Breast epithelium (tissue), 4 donors: ENCODE data around the gene GGN. TPM values are rescaled to one million over a fixed set of nuclear protein-coding genes. Genes with fewer than 3 reads are reported as not detected.

ENCODE experiments used
- DNase-seq, 2 donors: peaks; one replicate each; pipeline ENCODE4 v3.0.0-alpha.2; 2019; ENCODE audit warnings: low spot score in 2 of 2
- H3K27ac ChIP-seq, 2 donors: fragments of 200-600 bp; sonication (generic) in 1 of 2; one replicate each; pipeline ENCODE4 v1.5.1; 2016 to 2019; ENCODE audit warnings: mild to moderate bottlenecking in 1 of 2
- H3K27me3 ChIP-seq, 2 donors: fragments of 200-600 bp; sonication (generic) in 1 of 2; one replicate each; pipeline versions ENCODE4 v1.5.1 to v1.6.0; 2017 to 2019; ENCODE audit warnings: control low read depth in 1 of 2, mild to moderate bottlenecking in 1 of 2
- H3K36me3 ChIP-seq: fragments of 200-600 bp; one replicate; pipeline ENCODE4 v1.5.1; 2019
- H3K4me1 ChIP-seq, 2 donors: fragments of 200-600 bp; sonication (generic); one replicate each; pipeline ENCODE4 v1.5.1; 2016 to 2019; ENCODE audit warnings: control low read depth in 1 of 2
- H3K4me3 ChIP-seq, 3 donors: fragments of 200-600 bp; sonication (generic); 1 replicate in 2 of 3; 2 replicates in 1 of 3; pipeline ENCODE4 v1.5.1; 2016 to 2019; ENCODE audit warnings: mild to moderate bottlenecking in 3 of 3, moderate library complexity in 2 of 3
- H3K9me3 ChIP-seq, 2 donors: fragments of 200-600 bp; sonication (generic) in 1 of 2; one replicate each; pipeline ENCODE4 v1.5.1; 2016 to 2019; ENCODE audit warnings: control low read depth in 1 of 2
- CTCF ChIP-seq, 3 donors: fragments of 450-650 bp; IDR thresholded peaks; one replicate each; pipeline ENCODE4 v1.5.1; 2016 to 2017; ENCODE audit warnings: antibody characterized with exemption in 3 of 3, mild to moderate bottlenecking in 3 of 3, moderate library complexity in 3 of 3
- POLR2A ChIP-seq: fragments of 450-650 bp; IDR thresholded peaks from one replicate; pipeline ENCODE4 v1.6.1; 2016; ENCODE audit warnings: antibody characterized with exemption, mild to moderate bottlenecking, moderate library complexity
- POLR2AphosphoS5 ChIP-seq, 3 donors: sonication (generic); formaldehyde crosslinking; IDR thresholded peaks; one replicate each; pipeline ENCODE4 v1.6.1; 2017; ENCODE audit warnings: antibody characterized with exemption in 3 of 3
- intact Hi-C: fragments of 100-400 bp; cut with DNase I; formaldehyde crosslinking; loops from one replicate; pipeline ENCODE4 v1.15.1; 2023; ENCODE audit warnings: low total_unique reads
- total RNA-seq, 3 donors: library from RNA; depleted of rRNA; stranded (reverse); fragments of >200 nt; gene quantifications; one replicate each; pipeline ENCODE4 v1.1.0, GENCODE V29; 2016

Gene GGN
- total RNA-seq, 3 donors from 2014 or later, result 0.16 to 0.44 (median 0.33) TPM

GRCh38 chr19:38383743-38384142 is 4.1 kb downstream of the GGN start:
- Histone ChIP-seq H3K36me3 (peaks cover 4% of the 10 kb centered on the region), H3K27me3 (no peaks in the 10 kb centered on the region)
- TF ChIP-seq POLR2A, result no peak
- no peak for TF ChIP-seq POLR2AphosphoS5 (IDR thresholded peaks at IDR 0.05)
- no peak for TF ChIP-seq CTCF (IDR thresholded peaks at IDR 0.05)

GRCh38 chr19:38383184-38383583 is 4.7 kb downstream of the GGN start:
- Histone ChIP-seq H3K36me3 (peaks cover 4% of the 10 kb centered on the region), H3K27ac (no peak overlapping the region), H3K27me3 (no peaks in the 10 kb centered on the region), H3K9me3 (no peaks in the 10 kb centered on the region), H3K4me1 (peaks cover 0 to 6% of the 10 kb centered on the region in 2 donors), H3K4me3 (no peak overlapping the region)
- no peak for TF ChIP-seq POLR2AphosphoS5 (IDR thresholded peaks at IDR 0.05)
- TF ChIP-seq POLR2A, result no peak
- no peak for TF ChIP-seq CTCF (IDR thresholded peaks at IDR 0.05)
- intact Hi-C loops, result no loop called here
- DNase-seq, result no peak

More at GRCh38 chr19:38383743-38384142, 4.1 kb downstream of the GGN start:
- DNase-seq, result no peak
- H3K27ac ChIP-seq, result no peak overlapping the region
- no peaks in the 10 kb centered on the region for H3K9me3 ChIP-seq
- H3K4me1 ChIP-seq, result peaks cover 0 to 6% of the 10 kb centered on the region in 2 donors
- no peak overlapping the region for H3K4me3 ChIP-seq
- intact Hi-C loops, result no loop called here

GRCh38 chr19:38381138-38381537 is 6.7 kb downstream of the GGN start:
- H3K27me3 ChIP-seq, result no peaks in the 10 kb centered on the region
- peaks cover 4% of the 10 kb centered on the region for H3K36me3 ChIP-seq
- no peak for DNase-seq
- no peak overlapping the region for H3K4me3 ChIP-seq
- H3K27ac ChIP-seq, result no peak overlapping the region
- intact Hi-C loops, result no loop called here
- H3K9me3 ChIP-seq, result no peaks in the 10 kb centered on the region
- TF ChIP-seq POLR2AphosphoS5 (IDR thresholded peaks at IDR 0.05) (no peak), CTCF (IDR thresholded peaks at IDR 0.05) (no peak)
- H3K4me1 ChIP-seq, result peaks cover 1 to 3% of the 10 kb centered on the region in 2 donors

- peaks cover 4% of the 10 kb centered on the region for H3K36me3 ChIP-seq
- TF ChIP-seq POLR2A, result no peak
- TF ChIP-seq CTCF (IDR thresholded peaks at IDR 0.05), result no peak
- TF ChIP-seq POLR2AphosphoS5 (IDR thresholded peaks at IDR 0.05), result no peak
These were observed 9.0 kb downstream of the GGN start for GRCh38 chr19:38378866-38379265.

GRCh38 chr19:38377052-38377451 is 10.8 kb downstream of the GGN start:
- intact Hi-C loops, result no loop called here
- DNase-seq, result no peak
- peaks cover 4% of the 10 kb centered on the region for H3K36me3 ChIP-seq
- peaks cover 7 to 12% of the 10 kb centered on the region in 2 donors for H3K4me1 ChIP-seq
- H3K9me3 ChIP-seq, result no peaks in the 10 kb centered on the region
- H3K27me3 ChIP-seq, result no peaks in the 10 kb centered on the region
- no peak overlapping the region for H3K4me3 ChIP-seq
- TF ChIP-seq POLR2A (no peak), POLR2AphosphoS5 (IDR thresholded peaks at IDR 0.05) (no peak), CTCF (IDR thresholded peaks at IDR 0.05) (no peak)
- H3K27ac ChIP-seq, result no peak overlapping the region

More at GRCh38 chr19:38378866-38379265, 9.0 kb downstream of the GGN start:
- H3K4me1 ChIP-seq, result peaks cover 7 to 12% of the 10 kb centered on the region in 2 donors
- H3K27ac ChIP-seq, result no peak overlapping the region
- intact Hi-C loops, result no loop called here
- no peaks in the 10 kb centered on the region for H3K27me3 ChIP-seq
- no peak overlapping the region for H3K4me3 ChIP-seq
- DNase-seq, result no peak
- no peaks in the 10 kb centered on the region for H3K9me3 ChIP-seq
